Iris pigment epithelial cell (primary cell): Measurements from ENCODE around the gene DGKA.
A peak's percentile ranks its signal among the peaks of the same experiment; 100 is the strongest.
"Not testable (repeated sequence)": the region's sequence is repeated elsewhere in the genome, so short reads cannot be mapped to it uniquely, and the experiment has no call there.

Source experiments
- DNase-seq: peaks from one replicate; pipeline ENCODE4 v3.0.0-alpha.2; 2011; ENCODE audit warnings: low read depth

Gene DGKA

GRCh38 chr12:55996715-55997534 is 66.0 kb downstream of the DGKA start, which contains the start of gene SUOX:
Gene SUOX, plus strand, starts transcription at chr12:55997276. Its CDS starts 4,946 bp downstream, at chr12:56002222.
- DNase-seq = peak; percentile 99

GRCh38 chr12:55997535-55997859 is 66.5 kb downstream of the DGKA start:
- no peak for DNase-seq

GRCh38 chr12:55999522-55999921 is 68.6 kb downstream of the DGKA start:
- DNase-seq = not testable (repeated sequence)

GRCh38 chr12:55999999-56000540 is 69.1 kb downstream of the DGKA start:
- not testable (repeated sequence) for DNase-seq

- DNase-seq = no peak
These were observed 70.6 kb downstream of the DGKA start for GRCh38 chr12:56001487-56002100.

- peak; percentile 16 for DNase-seq
These were observed 72.4 kb downstream of the DGKA start for GRCh38 chr12:56003376-56003775.
